ENCODE data around the gene SNCAIP. TPM values are rescaled to one million over a fixed set of nuclear protein-coding genes. Genes with fewer than 3 reads are reported as not detected.
"Not testable (repeated sequence)": the region's sequence is repeated elsewhere in the genome, so short reads cannot be mapped to it uniquely, and the experiment has no call there.

SNCAIP gene
- total and polyA plus RNA-seq, 2 experiments from 2014 or later: 6.1 to 11.9 TPM

GRCh38 chr5:122485226-122485625, 173.2 kb downstream of the SNCAIP start (continued):
- TF ChIP-seq REST (IDR thresholded peaks at IDR 0.05; ENCODE audit: unreplicated experiment) (no peak), POLR2AphosphoS5 (IDR thresholded peaks at IDR 0.05; ENCODE audit: low read depth) (no peak), STAT1 (IDR thresholded peaks at IDR 0.05; ENCODE audit: unreplicated experiment) (no peak), JUNB (IDR thresholded peaks at IDR 0.05; ENCODE audit: unreplicated experiment) (no peak)

- H4K20me1 ChIP-seq (replicated peaks; ENCODE audit: insufficient read depth); H3K4me3 ChIP-seq; H3K4me3 Mint-ChIP-seq; H3K36me3 Mint-ChIP-seq (ENCODE audit: low read depth); H3K36me3 ChIP-seq (ENCODE audit: insufficient read depth); H3K27ac Mint-ChIP-seq; H2AFZ ChIP-seq; H3K27me3 Mint-ChIP-seq (ENCODE audit: insufficient read depth, low read depth, poor library complexity); ATAC-seq; H3K4me1 Mint-ChIP-seq; H3K9me2 ChIP-seq (ENCODE audit: insufficient read depth); H3K27ac ChIP-seq (ENCODE audit: low read depth); H3F3A ChIP-seq (replicated peaks; ENCODE audit: low read depth); H3K4me1 ChIP-seq (ENCODE audit: insufficient read depth); H3K27me3 ChIP-seq (ENCODE audit: insufficient read depth); H3K79me2 ChIP-seq (replicated peaks; ENCODE audit: insufficient read depth); H3K9me3 Mint-ChIP-seq; DNase-seq (ENCODE audit: low spot score); H3K4me2 ChIP-seq: not testable (repeated sequence)
Observed at GRCh38 chr5:122486616-122487015, 174.6 kb downstream of the SNCAIP start.

- Histone ChIP-seq H3K9me2 (ENCODE audit: insufficient read depth) (peaks cover 6% of the 10 kb centered on the region; the same call in 1 of the 2 replicates), H2AFZ (no peak overlapping the region), H3F3A (replicated peaks; ENCODE audit: low read depth) (no peaks in the 10 kb centered on the region), H3K79me2 (replicated peaks; ENCODE audit: insufficient read depth) (no peaks in the 10 kb centered on the region), H3K36me3 (ENCODE audit: insufficient read depth) (no peaks in the 10 kb centered on the region), H3K4me1 (ENCODE audit: insufficient read depth) (no peaks in the 10 kb centered on the region), H3K4me3 (no peak overlapping the region), H3K27me3 (ENCODE audit: insufficient read depth) (no peaks in the 10 kb centered on the region), H3K4me2 (no peak overlapping the region), H3K27ac (ENCODE audit: low read depth) (no peak overlapping the region), H4K20me1 (replicated peaks; ENCODE audit: insufficient read depth) (no peaks in the 10 kb centered on the region)
- ATAC-seq (no peak), DNase-seq (ENCODE audit: low spot score) (no peak)
- Mint-ChIP-seq H3K27ac (no peak overlapping the region), H3K4me3 (no peak overlapping the region), H3K4me1 (peaks cover 3% of the 10 kb centered on the region; the same call in 1 of the 3 replicates), H3K36me3 (ENCODE audit: low read depth) (no peaks in the 10 kb centered on the region), H3K9me3 (no peaks in the 10 kb centered on the region), H3K27me3 (ENCODE audit: insufficient read depth, low read depth, poor library complexity) (peaks cover 2% of the 10 kb centered on the region)
- no peak for TF ChIP-seq EZH2phosphoT487 (IDR thresholded peaks at IDR 0.05; ENCODE audit: unreplicated experiment)
- no peak for TF ChIP-seq ZNF331 (CRISPR knock-in tag; IDR thresholded peaks at IDR 0.05; ENCODE audit: low read depth)
- no peak for TF ChIP-seq CTCF (conservative IDR thresholded peaks at IDR 0.05; ENCODE audit: low read depth in 2 of 2)
Observed at GRCh38 chr5:122490718-122491117, 178.7 kb downstream of the SNCAIP start.

Measured in GM23338 (cell line).